ENCODE results near the gene XRCC1.

- TF ChIP-seq CTCF (tag by site-specific recombination; IDR thresholded peaks at IDR 0.05), result no peak
- no peak for TF ChIP-seq PRDM1 (tag by site-specific recombination; IDR thresholded peaks at IDR 0.05)
- TF ChIP-seq, protein P1, sequence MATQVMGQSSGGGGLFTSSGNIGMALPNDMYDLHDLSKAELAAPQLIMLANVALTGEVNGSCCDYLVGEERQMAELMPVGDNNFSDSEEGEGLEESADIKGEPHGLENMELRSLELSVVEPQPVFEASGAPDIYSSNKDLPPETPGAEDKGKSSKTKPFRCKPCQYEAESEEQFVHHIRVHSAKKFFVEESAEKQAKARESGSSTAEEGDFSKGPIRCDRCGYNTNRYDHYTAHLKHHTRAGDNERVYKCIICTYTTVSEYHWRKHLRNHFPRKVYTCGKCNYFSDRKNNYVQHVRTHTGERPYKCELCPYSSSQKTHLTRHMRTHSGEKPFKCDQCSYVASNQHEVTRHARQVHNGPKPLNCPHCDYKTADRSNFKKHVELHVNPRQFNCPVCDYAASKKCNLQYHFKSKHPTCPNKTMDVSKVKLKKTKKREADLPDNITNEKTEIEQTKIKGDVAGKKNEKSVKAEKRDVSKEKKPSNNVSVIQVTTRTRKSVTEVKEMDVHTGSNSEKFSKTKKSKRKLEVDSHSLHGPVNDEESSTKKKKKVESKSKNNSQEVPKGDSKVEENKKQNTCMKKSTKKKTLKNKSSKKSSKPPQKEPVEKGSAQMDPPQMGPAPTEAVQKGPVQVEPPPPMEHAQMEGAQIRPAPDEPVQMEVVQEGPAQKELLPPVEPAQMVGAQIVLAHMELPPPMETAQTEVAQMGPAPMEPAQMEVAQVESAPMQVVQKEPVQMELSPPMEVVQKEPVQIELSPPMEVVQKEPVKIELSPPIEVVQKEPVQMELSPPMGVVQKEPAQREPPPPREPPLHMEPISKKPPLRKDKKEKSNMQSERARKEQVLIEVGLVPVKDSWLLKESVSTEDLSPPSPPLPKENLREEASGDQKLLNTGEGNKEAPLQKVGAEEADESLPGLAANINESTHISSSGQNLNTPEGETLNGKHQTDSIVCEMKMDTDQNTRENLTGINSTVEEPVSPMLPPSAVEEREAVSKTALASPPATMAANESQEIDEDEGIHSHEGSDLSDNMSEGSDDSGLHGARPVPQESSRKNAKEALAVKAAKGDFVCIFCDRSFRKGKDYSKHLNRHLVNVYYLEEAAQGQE (tag by site-specific recombination; IDR thresholded peaks at IDR 0.05), result no peak
- no peak for TF ChIP-seq ZNF202 (tag by site-specific recombination; IDR thresholded peaks at IDR 0.05; ENCODE audit: borderline replicate concordance)
- TF ChIP-seq, protein P2, sequence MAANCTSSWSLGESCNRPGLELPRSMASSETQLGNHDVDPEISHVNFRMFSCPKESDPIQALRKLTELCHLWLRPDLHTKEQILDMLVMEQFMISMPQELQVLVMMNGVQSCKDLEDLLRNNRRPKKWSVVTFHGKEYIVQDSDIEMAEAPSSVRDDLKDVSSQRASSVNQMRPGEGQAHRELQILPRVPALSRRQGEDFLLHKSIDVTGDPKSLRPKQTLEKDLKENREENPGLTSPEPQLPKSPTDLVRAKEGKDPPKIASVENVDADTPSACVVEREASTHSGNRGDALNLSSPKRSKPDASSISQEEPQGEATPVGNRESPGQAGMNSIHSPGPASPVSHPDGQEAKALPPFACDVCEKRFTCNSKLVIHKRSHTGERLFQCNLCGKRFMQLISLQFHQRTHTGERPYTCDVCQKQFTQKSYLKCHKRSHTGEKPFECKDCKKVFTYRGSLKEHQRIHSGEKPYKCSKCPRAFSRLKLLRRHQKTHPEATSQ (tag by site-specific recombination; IDR thresholded peaks at IDR 0.05), result no peak
Measured at GRCh38 chr19:43553656-43554055, 21.7 kb downstream of the XRCC1 start.

All from HEK293 (cell line).